ENCODE measurements around the gene GULP1. TPM values are rescaled to one million over a fixed set of nuclear protein-coding genes. Genes with fewer than 3 reads are reported as not detected.

GULP1 gene
- total RNA-seq, 1 donor from 2014 or later = 29.5 TPM

- Mint-ChIP-seq H3K4me1 (ENCODE audit: low read depth) (peaks cover 48% of the 10 kb centered on the region), H3K27me3 (ENCODE audit: low read depth) (no peaks in the 10 kb centered on the region), H3K9me3 (ENCODE audit: low read depth) (no peaks in the 10 kb centered on the region), H3K4me3 (ENCODE audit: unreplicated experiment) (no peak overlapping the region), H3K27ac (ENCODE audit: unreplicated experiment) (no peak overlapping the region), H3K36me3 (ENCODE audit: low read depth) (no peaks in the 10 kb centered on the region)
- TF ChIP-seq, protein P1, sequence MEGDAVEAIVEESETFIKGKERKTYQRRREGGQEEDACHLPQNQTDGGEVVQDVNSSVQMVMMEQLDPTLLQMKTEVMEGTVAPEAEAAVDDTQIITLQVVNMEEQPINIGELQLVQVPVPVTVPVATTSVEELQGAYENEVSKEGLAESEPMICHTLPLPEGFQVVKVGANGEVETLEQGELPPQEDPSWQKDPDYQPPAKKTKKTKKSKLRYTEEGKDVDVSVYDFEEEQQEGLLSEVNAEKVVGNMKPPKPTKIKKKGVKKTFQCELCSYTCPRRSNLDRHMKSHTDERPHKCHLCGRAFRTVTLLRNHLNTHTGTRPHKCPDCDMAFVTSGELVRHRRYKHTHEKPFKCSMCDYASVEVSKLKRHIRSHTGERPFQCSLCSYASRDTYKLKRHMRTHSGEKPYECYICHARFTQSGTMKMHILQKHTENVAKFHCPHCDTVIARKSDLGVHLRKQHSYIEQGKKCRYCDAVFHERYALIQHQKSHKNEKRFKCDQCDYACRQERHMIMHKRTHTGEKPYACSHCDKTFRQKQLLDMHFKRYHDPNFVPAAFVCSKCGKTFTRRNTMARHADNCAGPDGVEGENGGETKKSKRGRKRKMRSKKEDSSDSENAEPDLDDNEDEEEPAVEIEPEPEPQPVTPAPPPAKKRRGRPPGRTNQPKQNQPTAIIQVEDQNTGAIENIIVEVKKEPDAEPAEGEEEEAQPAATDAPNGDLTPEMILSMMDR (IDR thresholded peaks at IDR 0.05) = no peak
- no peak for DNase-seq (ENCODE audit: low spot score)
Observed at GRCh38 chr2:188328419-188328818, 36.7 kb downstream of the GULP1 start.

DNA sequence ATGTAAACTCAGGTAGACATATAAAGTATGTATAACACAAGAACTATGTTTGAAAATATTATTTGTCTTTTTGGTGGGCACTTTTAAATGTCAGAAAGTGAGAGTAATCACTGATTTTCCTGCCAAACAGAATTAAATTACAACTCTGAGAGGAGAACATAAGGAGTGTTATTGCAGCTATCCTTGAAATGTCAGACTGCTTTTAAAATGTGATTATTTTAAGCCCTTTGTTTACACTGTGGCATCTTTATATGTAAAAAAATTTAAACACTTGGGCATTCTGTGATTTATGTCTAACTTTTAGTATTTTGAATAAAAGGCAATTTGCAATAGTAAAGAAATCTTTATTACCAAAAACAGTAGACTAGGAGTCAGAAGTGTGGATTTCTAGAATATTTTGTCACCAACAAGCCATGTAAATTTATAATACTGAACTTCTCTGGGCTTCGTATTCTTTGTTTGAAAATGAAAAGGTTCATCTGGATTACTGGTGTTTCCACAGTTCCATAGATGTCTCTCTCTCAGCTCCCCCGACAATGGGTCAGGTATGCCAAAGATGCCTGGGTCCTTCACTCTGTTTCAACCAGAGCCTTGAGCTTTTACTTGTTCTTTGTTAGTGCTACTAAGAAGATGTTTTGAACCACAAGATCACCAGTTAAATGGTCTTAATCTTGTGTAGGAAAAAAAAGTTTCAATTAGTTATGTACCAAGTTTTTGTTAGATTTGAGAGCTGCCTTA lies 38.8 kb downstream of the GULP1 start:
- H3K27ac Mint-ChIP-seq (ENCODE audit: unreplicated experiment) = no peak overlapping the region
- no peaks in the 10 kb centered on the region for H3K9me3 Mint-ChIP-seq (ENCODE audit: low read depth)
- no peaks in the 10 kb centered on the region for H3K36me3 Mint-ChIP-seq (ENCODE audit: low read depth)
- TF ChIP-seq, protein P1 (IDR thresholded peaks at IDR 0.05) = no peak
- peaks cover 40% of the 10 kb centered on the region for H3K4me1 Mint-ChIP-seq (ENCODE audit: low read depth)
- H3K27me3 Mint-ChIP-seq (ENCODE audit: low read depth) = no peaks in the 10 kb centered on the region
- no peak for DNase-seq (ENCODE audit: low spot score)
- H3K4me3 Mint-ChIP-seq (ENCODE audit: unreplicated experiment) = no peak overlapping the region

DNA sequence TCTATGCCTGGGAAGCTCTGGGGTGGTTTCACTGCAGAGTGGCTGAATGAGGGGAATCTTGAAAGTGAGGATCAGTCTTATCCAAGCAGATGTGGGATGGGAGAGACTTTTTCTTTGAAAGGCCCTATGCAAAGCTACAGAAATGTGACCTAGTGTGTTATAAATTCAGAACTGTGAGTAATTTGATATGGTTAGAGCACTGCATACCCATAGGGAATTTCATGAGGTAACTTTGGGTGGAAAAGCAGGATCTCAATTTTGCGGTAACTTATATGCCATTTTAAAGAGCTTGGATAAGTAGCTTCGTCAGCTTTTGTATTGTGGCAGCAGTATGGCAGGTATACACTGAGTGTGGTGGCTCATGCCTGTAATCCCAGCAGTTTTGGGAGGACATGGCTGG lies 40.9 kb downstream of the GULP1 start:
- H3K27ac Mint-ChIP-seq (ENCODE audit: unreplicated experiment) = peak overlapping the region; percentile 37
- TF ChIP-seq, protein P1 (IDR thresholded peaks at IDR 0.05) = no peak
- peaks cover 34% of the 10 kb centered on the region for H3K4me1 Mint-ChIP-seq (ENCODE audit: low read depth)
- DNase-seq (ENCODE audit: low spot score) = no peak
- H3K9me3 Mint-ChIP-seq (ENCODE audit: low read depth) = no peaks in the 10 kb centered on the region
- H3K36me3 Mint-ChIP-seq (ENCODE audit: low read depth) = peaks cover 2% of the 10 kb centered on the region
- no peak overlapping the region for H3K4me3 Mint-ChIP-seq (ENCODE audit: unreplicated experiment)
- no peaks in the 10 kb centered on the region for H3K27me3 Mint-ChIP-seq (ENCODE audit: low read depth)

- TF ChIP-seq, protein P1 (IDR thresholded peaks at IDR 0.05) = no peak
- DNase-seq (ENCODE audit: low spot score) = no peak
- Mint-ChIP-seq H3K4me3 (ENCODE audit: unreplicated experiment) (no peak overlapping the region), H3K9me3 (ENCODE audit: low read depth) (no peaks in the 10 kb centered on the region), H3K36me3 (ENCODE audit: low read depth) (peaks cover 2% of the 10 kb centered on the region), H3K27me3 (ENCODE audit: low read depth) (no peaks in the 10 kb centered on the region), H3K4me1 (ENCODE audit: low read depth) (peaks cover 34% of the 10 kb centered on the region), H3K27ac (ENCODE audit: unreplicated experiment) (no peak overlapping the region)
Observed at GRCh38 chr2:188333751-188334524, 42.3 kb downstream of the GULP1 start.

- Mint-ChIP-seq H3K27me3 (ENCODE audit: low read depth) (no peaks in the 10 kb centered on the region), H3K36me3 (ENCODE audit: low read depth) (peaks cover 2% of the 10 kb centered on the region), H3K4me1 (ENCODE audit: low read depth) (peaks cover 10% of the 10 kb centered on the region), H3K4me3 (ENCODE audit: unreplicated experiment) (no peak overlapping the region), H3K27ac (ENCODE audit: unreplicated experiment) (no peak overlapping the region), H3K9me3 (ENCODE audit: low read depth) (no peaks in the 10 kb centered on the region)
- TF ChIP-seq, protein P1 (IDR thresholded peaks at IDR 0.05) = no peak
- DNase-seq (ENCODE audit: low spot score) = no peak
Observed at GRCh38 chr2:188338463-188338862, 46.8 kb downstream of the GULP1 start.

Data from chondrocyte (in vitro differentiated cells).